DOHH2 (cell line): Measurements from ENCODE around the gene CHST3.

Experiments
- H3F3A ChIP-seq: fragments of 200-600 bp; sonication (generic), shearing (Covaris generic); 2 replicates; pipeline ENCODE4 v1.6.0; 2016; ENCODE audit warnings: antibody characterized with exemption, mild to moderate bottlenecking; ENCODE audit not compliant: control insufficient read depth, insufficient read depth
- H3K27ac ChIP-seq: fragments of 200-600 bp; sonication (generic); 2 replicates; pipeline ENCODE4 v1.5.1; 2014; ENCODE audit warnings: low read depth, mild to moderate bottlenecking, low read length, moderate library complexity
- H3K27me3 ChIP-seq: fragments of 200-600 bp; sonication (generic); 2 replicates; pipeline ENCODE4 v1.6.1; 2014; ENCODE audit warnings: mild to moderate bottlenecking, low read length, mixed read lengths; ENCODE audit not compliant: control insufficient read depth
- H3K36me3 ChIP-seq: fragments of 200-600 bp; sonication (generic); 2 replicates; pipeline ENCODE4 v1.6.1; 2014; ENCODE audit warnings: mild to moderate bottlenecking, low read length, moderate library complexity, mixed read lengths; ENCODE audit not compliant: control insufficient read depth
- H3K4me1 ChIP-seq: fragments of 200-600 bp; sonication (generic); 2 replicates; pipeline ENCODE4 v1.6.1; 2014; ENCODE audit warnings: mild to moderate bottlenecking, low read length, mixed read lengths; ENCODE audit not compliant: control insufficient read depth
- H3K4me2 ChIP-seq: fragments of 200-600 bp; sonication (generic); 2 replicates; pipeline ENCODE4 v1.6.0; 2014; ENCODE audit warnings: mild to moderate bottlenecking, low read length, moderate library complexity
- H3K4me3 ChIP-seq: fragments of 200-600 bp; sonication (generic); 2 replicates; pipeline ENCODE4 v1.5.1; 2014; ENCODE audit warnings: mild to moderate bottlenecking, low read length, mixed read lengths
- H3K79me2 ChIP-seq: fragments of 200-600 bp; sonication (generic); 2 replicates; pipeline ENCODE4 v1.6.1; 2014; ENCODE audit warnings: mild to moderate bottlenecking, low read length, mixed read lengths; ENCODE audit not compliant: control insufficient read depth
- H3K9me2 ChIP-seq: fragments of 200-600 bp; sonication (generic); replicated peaks from 2 replicates; pipeline ENCODE4 v1.6.1; 2014; ENCODE audit warnings: mild to moderate bottlenecking, low read length, mixed read lengths; ENCODE audit not compliant: control insufficient read depth
- H3K9me3 ChIP-seq: fragments of 200-600 bp; sonication (generic); 2 replicates; pipeline ENCODE4 v1.6.1; 2014; ENCODE audit warnings: antibody characterized with exemption, low read length, mixed read lengths; ENCODE audit not compliant: control insufficient read depth, insufficient read depth
- H4K20me1 ChIP-seq: fragments of 200-600 bp; sonication (generic); 2 replicates; pipeline ENCODE4 v1.6.0; 2014; ENCODE audit warnings: low read depth, mild to moderate bottlenecking, antibody characterized with exemption, low read length, moderate library complexity; ENCODE audit not compliant: control insufficient read depth, insufficient read depth
- EZH2phosphoT487 ChIP-seq: fragments of 200-600 bp; sonication (generic); IDR thresholded peaks from 2 replicates; pipeline ENCODE4 v1.6.1; 2017; ENCODE audit warnings: borderline replicate concordance, mild to moderate bottlenecking, antibody characterized with exemption, low read length, moderate library complexity, mixed read lengths
- TF ChIP-seq, protein P1 (sequence below): fragments of 200-600 bp; sonication (generic); IDR thresholded peaks from one replicate; pipeline ENCODE4 v1.5.1; 2014; ENCODE audit warnings: antibody characterized with exemption, mild to moderate bottlenecking, low read depth, low read length; ENCODE audit not compliant: poor library complexity, severe bottlenecking

Gene CHST3

GRCh38 chr10:71998840-71999194 lies 34.6 kb downstream of the CHST3 start:
- no peaks in the 10 kb centered on the region for H3K4me1 ChIP-seq
- H3F3A ChIP-seq: no peaks in the 10 kb centered on the region
- no peaks in the 10 kb centered on the region for H3K9me3 ChIP-seq
- H3K9me2 ChIP-seq: no peaks in the 10 kb centered on the region
- H3K4me3 ChIP-seq: no peak overlapping the region
- no peak overlapping the region for H3K4me2 ChIP-seq
- no peaks in the 10 kb centered on the region for H3K36me3 ChIP-seq
- H3K79me2 ChIP-seq: no peaks in the 10 kb centered on the region
- H3K27me3 ChIP-seq: no peaks in the 10 kb centered on the region
- no peaks in the 10 kb centered on the region for H4K20me1 ChIP-seq
- H3K27ac ChIP-seq: no peak overlapping the region
- TF ChIP-seq EZH2phosphoT487: no peak
- TF ChIP-seq, protein P1, sequence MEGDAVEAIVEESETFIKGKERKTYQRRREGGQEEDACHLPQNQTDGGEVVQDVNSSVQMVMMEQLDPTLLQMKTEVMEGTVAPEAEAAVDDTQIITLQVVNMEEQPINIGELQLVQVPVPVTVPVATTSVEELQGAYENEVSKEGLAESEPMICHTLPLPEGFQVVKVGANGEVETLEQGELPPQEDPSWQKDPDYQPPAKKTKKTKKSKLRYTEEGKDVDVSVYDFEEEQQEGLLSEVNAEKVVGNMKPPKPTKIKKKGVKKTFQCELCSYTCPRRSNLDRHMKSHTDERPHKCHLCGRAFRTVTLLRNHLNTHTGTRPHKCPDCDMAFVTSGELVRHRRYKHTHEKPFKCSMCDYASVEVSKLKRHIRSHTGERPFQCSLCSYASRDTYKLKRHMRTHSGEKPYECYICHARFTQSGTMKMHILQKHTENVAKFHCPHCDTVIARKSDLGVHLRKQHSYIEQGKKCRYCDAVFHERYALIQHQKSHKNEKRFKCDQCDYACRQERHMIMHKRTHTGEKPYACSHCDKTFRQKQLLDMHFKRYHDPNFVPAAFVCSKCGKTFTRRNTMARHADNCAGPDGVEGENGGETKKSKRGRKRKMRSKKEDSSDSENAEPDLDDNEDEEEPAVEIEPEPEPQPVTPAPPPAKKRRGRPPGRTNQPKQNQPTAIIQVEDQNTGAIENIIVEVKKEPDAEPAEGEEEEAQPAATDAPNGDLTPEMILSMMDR: no peak

DNA sequence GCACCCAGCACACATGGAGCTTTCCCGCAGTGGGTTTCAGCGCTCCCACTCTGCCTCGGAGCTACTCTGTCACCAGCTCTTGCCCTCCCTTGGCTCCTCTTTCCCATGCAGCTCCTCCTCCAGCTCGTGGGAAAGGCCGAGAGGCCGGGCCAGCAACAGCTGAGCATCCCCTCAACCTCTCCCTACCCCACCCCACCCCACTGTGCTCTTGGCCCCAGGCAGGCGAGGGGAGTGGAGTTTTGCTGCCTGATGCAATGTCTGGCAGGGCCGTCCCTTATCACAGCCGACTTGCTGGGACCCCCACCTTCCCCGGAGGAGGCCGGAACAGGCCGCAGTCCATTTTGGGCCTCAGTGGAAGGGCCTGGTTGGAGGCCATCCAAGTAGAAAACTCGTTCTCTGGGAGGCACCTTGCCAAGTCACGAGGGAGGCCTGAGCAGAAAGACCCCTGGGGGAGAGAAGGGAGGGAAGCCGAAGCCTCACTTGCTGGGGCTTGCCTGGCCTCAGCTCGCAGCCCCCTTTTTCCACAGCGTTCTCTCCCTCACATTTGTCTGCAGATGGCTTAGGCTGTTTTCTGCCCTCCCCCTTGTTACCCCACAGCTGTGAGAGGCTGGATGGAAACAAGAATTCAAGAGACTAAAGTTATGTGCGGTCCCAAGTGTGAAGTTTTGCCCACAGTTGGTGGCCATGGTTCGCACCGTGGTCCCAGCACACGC lies 35.3 kb downstream of the CHST3 start:
- TF ChIP-seq, protein P1: no peak
- no peak for TF ChIP-seq EZH2phosphoT487
- Histone ChIP-seq H3K27me3 (no peaks in the 10 kb centered on the region), H3K27ac (no peak overlapping the region), H3F3A (no peaks in the 10 kb centered on the region), H3K4me2 (no peak overlapping the region), H3K4me1 (no peaks in the 10 kb centered on the region), H3K9me2 (no peaks in the 10 kb centered on the region), H3K4me3 (no peak overlapping the region), H3K79me2 (no peaks in the 10 kb centered on the region), H3K9me3 (no peaks in the 10 kb centered on the region), H4K20me1 (no peaks in the 10 kb centered on the region), H3K36me3 (no peaks in the 10 kb centered on the region)

GRCh38 chr10:72000073-72001032 lies 36.2 kb downstream of the CHST3 start:
- Histone ChIP-seq H3F3A (no peaks in the 10 kb centered on the region), H3K27me3 (no peaks in the 10 kb centered on the region), H3K79me2 (no peaks in the 10 kb centered on the region), H4K20me1 (no peaks in the 10 kb centered on the region), H3K4me3 (no peak overlapping the region), H3K9me3 (no peaks in the 10 kb centered on the region), H3K4me2 (no peak overlapping the region), H3K9me2 (no peaks in the 10 kb centered on the region), H3K4me1 (no peaks in the 10 kb centered on the region), H3K36me3 (no peaks in the 10 kb centered on the region), H3K27ac (no peak overlapping the region)
- TF ChIP-seq, protein P1: no peak
- TF ChIP-seq EZH2phosphoT487: no peak
